Measurements from ENCODE around the gene ZNF622.

ZNF622 gene, protein sequence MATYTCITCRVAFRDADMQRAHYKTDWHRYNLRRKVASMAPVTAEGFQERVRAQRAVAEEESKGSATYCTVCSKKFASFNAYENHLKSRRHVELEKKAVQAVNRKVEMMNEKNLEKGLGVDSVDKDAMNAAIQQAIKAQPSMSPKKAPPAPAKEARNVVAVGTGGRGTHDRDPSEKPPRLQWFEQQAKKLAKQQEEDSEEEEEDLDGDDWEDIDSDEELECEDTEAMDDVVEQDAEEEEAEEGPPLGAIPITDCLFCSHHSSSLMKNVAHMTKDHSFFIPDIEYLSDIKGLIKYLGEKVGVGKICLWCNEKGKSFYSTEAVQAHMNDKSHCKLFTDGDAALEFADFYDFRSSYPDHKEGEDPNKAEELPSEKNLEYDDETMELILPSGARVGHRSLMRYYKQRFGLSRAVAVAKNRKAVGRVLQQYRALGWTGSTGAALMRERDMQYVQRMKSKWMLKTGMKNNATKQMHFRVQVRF

DNA sequence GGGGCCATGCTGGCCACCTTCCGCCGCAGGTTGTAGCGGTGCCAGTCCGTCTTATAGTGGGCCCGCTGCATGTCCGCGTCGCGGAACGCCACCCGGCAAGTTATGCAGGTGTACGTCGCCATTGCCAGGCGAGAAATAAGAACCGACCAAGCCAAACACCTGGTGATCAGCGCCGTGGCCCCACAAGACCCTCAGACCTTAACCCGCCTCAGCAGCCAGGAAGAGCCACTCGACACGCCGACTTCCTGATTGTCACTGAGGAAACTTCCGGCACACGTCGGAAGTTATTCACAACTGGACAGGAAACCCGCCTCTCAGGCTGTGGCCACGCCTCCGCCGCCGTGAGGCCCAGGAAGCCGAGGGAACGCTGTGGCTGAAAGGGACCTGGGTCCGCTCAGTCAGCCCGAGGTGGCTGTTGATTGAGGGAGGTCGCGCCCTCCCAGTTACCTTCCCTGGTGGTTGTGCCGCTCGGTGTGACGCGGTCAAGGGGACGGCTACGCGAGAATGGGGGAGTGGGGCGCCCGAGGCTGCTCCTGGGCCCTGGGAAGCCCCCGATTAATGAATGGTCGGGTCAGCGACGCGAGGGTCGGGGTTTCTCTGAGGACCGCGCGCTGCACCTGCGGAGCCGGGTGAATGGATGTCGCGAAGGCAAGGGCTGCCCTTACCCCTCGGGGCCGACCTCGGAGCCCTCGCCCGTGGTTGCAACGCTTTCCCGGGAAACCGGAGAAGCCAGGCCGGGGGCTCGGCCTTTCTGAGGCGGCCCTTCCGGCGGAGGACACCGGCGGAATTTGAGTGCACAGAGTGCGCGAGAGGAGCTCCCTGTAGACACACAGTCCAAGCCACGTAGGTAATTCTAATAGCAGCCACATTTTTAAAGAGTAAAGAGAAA lies at the start of gene ZNF622:
Gene ZNF622 (minus strand): TSS at position 257 of the 889 bp plus-strand sequence. CDS start 135 bp downstream, at position 122.
- DNase-seq (ENCODE audit: low read depth): peak; percentile 83

DNA sequence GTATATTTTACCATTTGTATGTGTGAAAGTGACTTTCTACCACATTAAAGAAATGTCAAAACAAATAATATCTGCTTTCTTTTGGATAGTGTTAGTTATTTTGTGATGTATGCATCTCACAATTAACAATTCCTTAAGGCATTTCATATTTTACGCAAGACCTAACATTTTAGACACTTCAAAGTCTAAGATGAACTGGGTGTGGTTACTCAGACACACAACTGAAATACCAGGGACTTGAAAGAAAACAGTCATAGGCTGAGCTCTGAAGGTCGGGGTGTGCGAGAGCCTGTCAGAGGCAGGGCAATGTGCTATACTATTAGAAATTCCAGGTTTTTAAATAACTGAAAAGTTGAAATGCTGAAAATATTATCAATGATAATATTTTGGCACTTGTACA lies 44.5 kb upstream of the ZNF622 start:
- no peak for DNase-seq (ENCODE audit: low read depth)

DNA sequence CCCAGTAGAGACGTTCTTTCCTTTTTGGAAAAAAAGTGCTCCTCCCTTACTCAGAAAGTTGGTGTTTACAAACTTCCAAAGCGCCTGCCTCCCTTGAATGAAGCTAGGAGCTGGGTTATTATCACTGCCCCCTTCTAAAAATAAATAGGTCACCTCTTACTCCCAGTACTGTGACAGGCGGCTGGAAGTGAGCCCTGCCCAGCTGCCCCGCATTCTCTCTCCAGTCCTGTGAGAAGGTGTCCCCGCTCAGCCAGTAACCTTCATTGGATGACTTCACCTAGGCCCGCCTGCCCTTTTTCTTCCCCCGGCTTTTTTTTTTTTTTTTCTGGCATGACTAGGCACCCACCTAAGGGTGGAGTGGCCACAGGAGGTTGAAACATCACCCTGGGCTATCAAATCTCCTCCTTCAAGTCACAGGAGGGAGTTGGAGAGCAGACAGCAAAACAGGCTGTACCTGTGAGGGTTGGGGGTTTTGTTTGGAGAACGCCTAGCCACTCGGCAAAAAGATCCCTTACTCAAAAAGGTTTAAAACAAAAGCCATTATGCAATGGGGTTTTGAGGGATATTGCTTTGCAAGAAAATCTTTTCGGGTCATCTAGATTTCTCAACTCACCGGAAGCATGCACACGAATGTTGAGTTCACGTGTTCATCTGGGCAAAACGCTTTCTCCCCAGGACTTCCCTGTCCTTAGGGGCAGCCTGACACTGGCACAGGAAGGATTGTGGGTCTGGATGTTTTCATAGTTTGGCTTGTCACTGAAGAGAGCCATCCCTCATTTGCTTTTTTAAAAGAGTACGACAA lies 43.3 kb upstream of the ZNF622 start:
- no peak for DNase-seq (ENCODE audit: low read depth)

DNA sequence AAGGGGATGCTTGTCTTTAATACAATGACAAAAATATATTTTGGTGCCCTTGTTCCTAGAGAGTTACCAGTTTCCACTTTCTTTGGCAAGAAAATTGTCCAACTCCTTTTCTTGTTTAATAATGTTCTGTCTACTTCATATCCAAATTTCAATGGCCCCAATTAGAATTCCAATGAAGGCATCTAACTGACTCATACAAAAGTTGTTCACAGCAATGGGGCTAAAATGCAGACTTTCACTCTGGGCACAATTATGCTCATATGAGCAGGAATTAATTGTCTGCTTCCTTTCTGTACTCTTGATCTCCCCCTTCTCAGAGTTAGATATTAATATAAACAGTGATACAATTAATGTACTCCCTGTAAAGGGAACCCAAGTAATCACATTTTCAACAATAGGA lies 42.1 kb upstream of the ZNF622 start:
- no peak for DNase-seq (ENCODE audit: low read depth)

DNA sequence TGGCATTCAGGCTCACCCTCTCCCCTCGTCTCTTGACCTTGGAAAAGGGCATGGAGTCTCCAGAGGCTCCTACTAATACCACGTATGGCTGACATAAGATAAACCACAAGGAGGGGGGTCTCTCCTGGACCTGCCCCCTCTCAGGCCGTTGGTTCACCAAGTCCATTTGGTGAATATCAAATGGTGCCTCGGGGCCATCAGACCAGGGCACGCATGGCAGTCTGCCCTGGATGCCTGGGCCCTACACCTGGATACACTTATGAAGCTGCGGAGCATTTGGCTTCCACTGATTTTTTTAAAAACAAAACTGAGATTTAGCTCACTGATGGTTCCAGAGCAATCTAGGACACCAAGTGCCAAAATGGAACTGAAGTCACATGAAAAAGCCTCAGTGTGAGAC lies 40.3 kb upstream of the ZNF622 start:
- no peak for DNase-seq (ENCODE audit: low read depth)

DNA sequence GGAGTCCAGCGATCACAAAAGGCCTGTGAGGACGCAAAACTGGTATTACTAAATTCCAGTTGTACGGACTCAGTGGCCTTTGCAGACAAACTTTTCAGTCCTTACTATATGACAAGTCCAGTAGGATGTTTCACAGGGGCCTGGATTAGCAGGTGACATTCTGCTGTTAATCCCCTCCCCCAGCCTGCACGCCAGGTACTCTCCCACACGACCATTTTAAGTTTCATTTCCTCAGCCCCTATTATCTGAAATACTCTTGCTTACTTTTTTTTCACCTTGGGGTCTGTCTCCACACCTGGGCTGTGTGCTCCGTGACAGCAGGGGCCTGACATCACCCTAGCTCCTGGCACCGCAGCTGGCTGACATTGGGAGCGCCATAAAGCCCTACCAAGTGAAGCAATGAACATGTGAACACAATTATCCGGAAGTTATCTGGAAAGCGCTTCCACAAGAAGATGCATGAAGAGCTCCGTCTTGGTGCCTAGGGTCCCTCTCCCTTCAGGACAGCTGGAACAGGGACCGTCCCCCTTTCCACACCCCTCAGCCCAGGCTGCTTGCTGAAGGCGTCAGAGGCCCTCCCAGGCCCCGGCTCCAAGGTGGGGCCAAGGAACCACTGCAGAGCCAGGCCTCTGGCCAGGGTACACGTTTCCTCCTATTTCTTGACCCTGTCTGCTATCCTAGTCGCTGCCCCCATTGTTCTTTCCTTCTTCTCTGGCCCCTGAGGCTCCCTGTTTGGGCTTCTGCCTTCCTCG lies 39.7 kb upstream of the ZNF622 start:
- DNase-seq (ENCODE audit: low read depth): no peak

DNA sequence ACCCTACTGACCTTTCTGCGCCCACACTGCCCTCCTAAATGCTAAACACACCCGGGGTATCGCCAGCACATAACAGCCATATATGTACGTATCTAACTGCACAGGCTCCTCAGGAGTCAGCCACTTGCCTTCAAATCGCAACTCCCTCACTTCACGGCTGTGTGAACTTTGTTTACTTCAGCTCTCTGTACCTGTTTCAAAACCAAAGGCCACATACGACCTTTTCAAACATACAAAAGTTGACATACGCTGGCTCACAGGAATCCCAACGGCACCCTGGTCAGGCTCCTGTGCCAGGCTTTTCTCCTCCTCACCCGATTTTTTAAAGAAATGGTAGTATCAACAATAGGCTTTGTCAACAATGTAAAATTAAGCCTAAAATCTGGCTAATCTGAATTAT lies 39.0 kb upstream of the ZNF622 start:
- no peak for DNase-seq (ENCODE audit: low read depth)

DNA sequence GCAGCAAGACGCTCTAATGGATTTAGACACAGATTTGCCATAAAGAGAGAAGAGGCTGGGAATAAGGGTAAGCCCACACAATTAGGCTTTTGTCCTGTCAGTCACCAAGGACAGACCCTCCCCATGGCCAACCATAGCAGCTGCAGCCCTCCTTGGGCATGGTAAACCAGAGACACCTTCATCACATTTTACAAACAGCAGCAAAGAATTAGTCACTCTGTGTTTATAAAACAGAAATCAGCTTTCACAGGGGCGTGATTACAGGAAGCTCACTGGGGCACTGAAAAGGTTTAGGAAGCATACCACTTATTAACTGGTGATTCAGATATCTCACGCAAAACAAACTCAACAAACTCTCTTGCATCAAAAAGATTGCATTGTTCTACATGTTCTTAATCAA lies 37.3 kb upstream of the ZNF622 start:
- no peak for DNase-seq (ENCODE audit: low read depth)

DNA sequence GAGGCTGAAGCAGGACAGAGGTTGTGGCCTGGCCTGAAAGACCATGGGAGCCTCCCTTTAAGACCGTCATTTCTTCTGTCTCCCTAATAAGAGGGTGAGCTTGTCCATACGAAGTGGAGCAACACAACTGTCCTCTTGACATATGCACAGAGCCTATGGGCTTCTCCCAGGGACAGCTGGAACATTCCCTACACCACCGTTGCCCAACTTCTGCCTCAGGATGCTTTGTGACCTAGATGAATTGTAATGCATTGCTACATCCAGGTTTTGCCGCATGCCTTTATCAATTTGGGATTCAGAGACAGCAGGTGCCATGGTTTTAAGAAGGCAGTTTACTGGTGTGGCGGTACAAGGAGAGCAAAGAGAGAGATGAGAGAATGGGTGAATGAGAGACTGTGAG lies 34.4 kb upstream of the ZNF622 start:
- no peak for DNase-seq (ENCODE audit: low read depth)

DNA sequence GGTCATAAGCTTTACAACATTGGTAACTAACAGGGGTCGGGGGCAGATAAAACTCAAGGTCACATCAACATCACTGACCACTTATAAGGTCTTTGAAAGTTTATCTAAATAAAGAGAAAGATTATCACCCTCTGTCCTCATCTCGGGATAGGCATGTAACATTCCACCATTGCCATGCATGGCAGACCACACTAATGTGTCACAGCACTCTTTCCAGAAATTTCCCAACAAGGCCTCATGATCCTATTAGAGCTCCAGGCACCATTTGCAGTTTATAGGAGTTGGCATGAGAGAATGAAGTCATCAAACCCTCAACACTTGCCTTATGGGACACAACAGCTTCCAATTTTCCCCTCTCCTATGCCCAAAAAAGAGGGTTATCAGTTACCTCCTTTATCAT lies 31.9 kb upstream of the ZNF622 start:
- no peak for DNase-seq (ENCODE audit: low read depth)

DNA sequence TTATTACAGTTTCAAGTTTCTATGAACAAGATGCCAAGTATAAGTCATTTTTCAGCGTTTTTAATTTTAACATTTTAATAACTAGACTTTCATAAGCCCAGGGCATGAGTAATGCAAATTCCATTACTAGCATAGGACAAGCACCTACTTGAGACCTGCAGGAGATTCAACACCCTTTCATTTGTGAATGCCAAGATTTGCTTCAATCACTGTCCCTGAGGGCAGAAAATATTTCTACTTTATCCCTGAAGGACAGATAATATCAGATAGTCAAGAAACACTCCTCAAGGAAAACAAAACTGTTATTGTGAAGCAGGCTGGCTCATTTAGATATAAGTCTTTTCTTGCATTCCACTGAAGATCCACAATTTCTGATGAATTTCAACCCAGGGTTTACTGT lies 27.7 kb upstream of the ZNF622 start:
- no peak for DNase-seq (ENCODE audit: low read depth)

DNA sequence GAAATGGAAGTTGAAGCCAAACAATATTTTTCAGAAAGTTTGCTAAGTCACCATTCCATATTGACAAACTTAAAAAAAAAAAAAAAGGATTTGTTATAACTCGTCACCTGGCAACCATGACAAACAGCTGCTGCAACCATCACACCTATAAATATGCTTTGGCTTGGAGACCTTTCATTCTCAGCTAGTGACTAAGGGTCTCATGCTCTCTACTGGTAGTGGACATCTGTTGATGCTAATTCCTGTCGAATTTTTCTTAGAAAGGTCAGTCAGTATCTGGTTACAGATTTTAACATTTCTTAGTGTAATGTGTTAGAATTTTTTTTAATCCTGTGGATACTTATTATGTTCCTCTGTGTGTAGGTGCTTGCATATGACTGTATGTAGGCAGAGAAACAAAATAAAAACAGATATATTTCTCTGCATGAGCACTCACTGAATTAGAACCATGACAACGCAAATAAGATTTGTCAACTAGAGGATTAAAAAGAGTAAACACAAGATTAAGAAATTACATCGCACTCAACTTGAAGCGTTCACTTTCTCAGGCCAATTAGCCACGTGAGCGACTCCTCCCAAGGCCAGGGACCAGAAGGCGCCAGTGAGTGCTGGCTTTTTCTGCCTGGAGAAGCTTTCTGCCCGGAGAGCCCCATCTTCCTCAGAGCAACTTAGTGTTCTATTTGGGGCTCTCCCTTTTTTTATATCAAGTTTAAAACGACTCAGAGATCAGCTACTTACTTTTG lies 27.0 kb upstream of the ZNF622 start:
- DNase-seq (ENCODE audit: low read depth): no peak

DNA sequence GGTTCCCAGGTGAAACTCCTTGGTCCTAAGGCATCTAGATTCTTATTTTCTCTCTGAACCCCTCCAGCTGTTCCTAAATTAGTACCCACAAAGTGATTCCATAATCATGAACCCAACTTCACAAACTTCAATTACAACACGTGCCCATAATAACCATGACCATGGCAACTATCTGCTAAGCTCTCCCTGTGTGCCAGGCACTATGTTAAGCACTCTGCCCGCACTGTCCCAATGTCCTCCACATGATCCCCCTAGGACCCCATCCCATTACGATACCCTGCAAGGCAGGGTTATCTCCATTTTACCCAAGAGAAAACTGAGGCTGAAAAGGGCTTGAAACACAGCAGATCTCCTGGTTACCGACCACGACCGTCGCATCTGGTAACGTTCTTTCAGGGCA lies 25.3 kb upstream of the ZNF622 start:
- DNase-seq (ENCODE audit: low read depth): no peak

DNA sequence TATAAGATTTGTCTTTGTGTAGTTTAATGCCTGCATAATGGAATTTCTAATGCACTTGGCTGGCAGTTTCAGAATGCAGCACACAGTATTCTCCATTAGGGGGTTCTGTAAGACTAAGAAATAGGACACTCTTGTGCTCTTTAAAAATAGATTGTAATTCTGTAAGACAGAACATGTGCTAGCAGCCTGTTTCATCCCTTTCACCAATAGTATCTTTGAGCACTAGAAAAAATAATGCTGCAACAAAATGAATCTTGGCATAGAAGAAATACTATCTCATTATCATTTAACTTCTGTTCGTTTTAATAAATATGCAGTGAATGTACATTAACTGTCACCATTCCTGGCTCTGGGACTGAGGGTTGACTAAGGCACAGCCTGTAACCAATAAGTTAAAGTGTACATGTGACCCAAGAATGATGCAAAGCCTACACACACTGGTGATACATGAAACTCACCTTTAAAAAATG lies 23.8 kb upstream of the ZNF622 start:
- no peak for DNase-seq (ENCODE audit: low read depth)

DNA sequence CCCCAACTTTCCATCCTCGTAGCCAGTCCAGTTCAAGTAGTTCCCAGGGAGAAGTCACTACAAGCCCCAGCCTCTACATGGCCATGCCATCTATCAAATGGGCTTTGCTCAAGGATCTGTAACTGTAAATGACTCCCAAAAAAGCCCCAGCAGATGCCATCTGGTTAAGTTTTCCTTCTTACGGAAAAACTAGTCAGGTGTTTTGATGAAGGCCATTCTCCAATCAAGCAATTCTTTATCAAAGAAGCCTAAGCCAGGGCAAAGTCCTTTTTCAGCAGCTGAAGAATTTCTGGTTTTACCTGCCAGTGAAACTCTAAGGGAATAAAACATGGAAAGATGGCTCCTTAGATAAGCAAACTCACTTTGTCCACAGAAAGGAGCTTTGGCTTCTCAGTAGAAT lies 21.9 kb upstream of the ZNF622 start:
- no peak for DNase-seq (ENCODE audit: low read depth)

DNA sequence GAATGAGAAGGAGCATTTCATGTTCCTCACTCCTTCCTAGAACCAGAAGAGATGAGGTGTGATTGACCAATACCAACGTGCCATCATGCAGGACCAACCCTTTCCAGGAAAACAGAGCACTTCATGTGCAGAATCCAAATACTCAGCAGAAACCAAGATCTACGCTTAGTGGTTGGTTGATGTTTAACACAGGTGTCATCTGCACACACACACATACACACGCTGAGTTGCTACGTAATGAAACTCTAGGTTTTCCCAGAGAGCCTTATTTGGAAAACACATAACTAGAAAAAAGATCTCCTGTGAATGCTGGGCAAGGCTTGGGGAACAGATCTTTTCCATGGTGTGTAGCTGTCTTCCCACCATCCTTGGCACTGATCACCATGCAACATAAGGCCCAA lies 21.1 kb upstream of the ZNF622 start:
- DNase-seq (ENCODE audit: low read depth): no peak

DNA sequence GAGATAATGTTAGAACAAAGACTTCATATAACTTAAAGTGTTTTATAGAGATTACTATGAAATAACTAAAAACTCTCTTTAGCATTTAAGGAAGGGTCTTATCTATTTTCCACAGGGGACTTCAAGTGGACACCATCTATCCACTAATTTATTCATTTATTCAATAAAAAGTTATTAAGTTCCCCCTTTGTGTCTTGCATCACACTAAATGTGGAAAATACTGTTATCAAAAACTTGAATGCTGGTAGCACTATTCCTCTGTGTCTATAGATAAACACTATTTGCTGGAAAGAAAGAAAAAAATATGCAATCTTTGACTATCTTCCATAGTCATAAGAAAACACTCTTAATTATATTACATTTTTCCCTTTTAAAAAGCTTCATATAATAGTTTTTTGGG lies 20.1 kb upstream of the ZNF622 start:
- no peak for DNase-seq (ENCODE audit: low read depth)

DNA sequence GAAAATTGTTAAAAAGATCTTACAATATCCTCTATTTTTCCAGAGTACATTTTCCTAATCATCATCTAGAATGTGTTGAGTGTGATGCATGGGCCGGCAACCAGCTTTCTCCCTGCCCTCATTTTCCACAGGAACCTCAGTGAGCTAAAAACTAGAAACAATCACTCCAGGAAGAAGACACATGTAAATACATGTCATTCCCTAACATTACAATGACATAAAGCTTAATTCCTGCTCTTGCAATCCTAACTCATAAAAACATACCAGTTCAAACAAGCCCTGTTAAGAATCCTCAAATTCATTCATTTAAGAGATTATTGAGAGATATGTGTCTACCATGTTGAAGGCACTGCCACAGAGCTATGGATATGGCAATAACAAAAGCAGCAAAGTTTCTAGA lies 18.5 kb upstream of the ZNF622 start:
- DNase-seq (ENCODE audit: low read depth): no peak

DNA sequence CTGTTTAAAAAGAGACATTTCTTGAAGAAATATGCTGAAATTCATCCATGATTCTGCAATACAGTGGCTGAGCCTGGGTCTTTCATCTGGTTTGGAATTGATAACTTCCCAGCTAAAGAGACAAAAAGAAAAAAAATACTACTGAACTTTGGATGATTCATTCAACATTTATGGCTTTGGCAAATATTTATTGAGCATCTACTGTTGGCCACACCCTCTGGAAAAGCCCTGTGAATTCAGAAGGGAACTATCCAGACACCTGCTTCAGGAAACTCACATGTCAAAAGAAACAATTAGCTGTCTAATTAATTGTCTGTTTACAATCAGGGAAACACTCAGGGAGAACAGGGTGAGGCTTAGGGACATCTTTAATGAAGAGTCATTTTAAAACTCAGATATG lies 17.8 kb upstream of the ZNF622 start:
- DNase-seq (ENCODE audit: low read depth): no peak

DNA sequence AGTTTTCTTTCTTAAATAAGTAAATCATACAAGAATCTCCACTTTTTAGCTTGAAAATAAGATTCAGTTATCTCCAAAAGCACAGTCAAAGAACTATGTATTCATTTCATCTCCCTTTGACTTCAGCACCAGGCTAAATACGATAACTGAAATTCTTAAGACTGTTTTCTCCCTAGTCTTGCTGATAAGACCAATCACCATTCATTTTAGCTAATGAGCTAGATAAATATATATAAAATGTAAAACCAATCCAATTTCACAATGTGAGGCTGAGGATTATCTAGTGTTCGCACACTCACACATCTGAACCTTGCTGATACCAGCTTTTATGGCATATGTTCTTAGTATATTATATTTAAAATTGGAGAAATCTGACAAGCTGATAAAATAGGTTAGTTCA lies 17.3 kb upstream of the ZNF622 start:
- no peak for DNase-seq (ENCODE audit: low read depth)

Data from stimulated activated CD8-positive, alpha-beta memory T cell treated with anti-CD3 and anti-CD28 coated beads, Interleukin-12 subunit alpha, Interleukin-12 subunit beta, amount 100 ng/mL, for 1 hour (primary cell).